NB4 (cell line): ENCODE results near the gene STXBP1.

Experiments used
- DNase-seq: peaks from one replicate; pipeline ENCODE4 v3.0.0; 2010; ENCODE audit warnings: low read depth
- H3K4me3 ChIP-seq: one replicate; pipeline ENCODE4 v1.5.1; 2011; ENCODE audit warnings: mild to moderate bottlenecking, low read depth, low read length, moderate library complexity
- MAX ChIP-seq: IDR thresholded peaks from 2 replicates; pipeline ENCODE4 v1.6.1; 2011; ENCODE audit warnings: low read depth, low read length
- MYC ChIP-seq: IDR thresholded peaks from 2 replicates; pipeline ENCODE4 v1.6.1; 2011; ENCODE audit warnings: low read depth, low read length
- POLR2A ChIP-seq: IDR thresholded peaks from 2 replicates; pipeline ENCODE4 v1.6.1; 2011; ENCODE audit warnings: mild to moderate bottlenecking; ENCODE audit not compliant: insufficient read length; ENCODE audit errors: extremely low read depth
- TF ChIP-seq, protein P1 (sequence below): IDR thresholded peaks from one replicate; pipeline ENCODE4 v1.5.1; 2012; ENCODE audit warnings: low read depth, low read length

The STXBP1 gene

GRCh38 chr9:127589955-127590370 lies 22.1 kb upstream of the STXBP1 start:
- TF ChIP-seq POLR2A (no peak), MAX (no peak)
- TF ChIP-seq, protein P1, sequence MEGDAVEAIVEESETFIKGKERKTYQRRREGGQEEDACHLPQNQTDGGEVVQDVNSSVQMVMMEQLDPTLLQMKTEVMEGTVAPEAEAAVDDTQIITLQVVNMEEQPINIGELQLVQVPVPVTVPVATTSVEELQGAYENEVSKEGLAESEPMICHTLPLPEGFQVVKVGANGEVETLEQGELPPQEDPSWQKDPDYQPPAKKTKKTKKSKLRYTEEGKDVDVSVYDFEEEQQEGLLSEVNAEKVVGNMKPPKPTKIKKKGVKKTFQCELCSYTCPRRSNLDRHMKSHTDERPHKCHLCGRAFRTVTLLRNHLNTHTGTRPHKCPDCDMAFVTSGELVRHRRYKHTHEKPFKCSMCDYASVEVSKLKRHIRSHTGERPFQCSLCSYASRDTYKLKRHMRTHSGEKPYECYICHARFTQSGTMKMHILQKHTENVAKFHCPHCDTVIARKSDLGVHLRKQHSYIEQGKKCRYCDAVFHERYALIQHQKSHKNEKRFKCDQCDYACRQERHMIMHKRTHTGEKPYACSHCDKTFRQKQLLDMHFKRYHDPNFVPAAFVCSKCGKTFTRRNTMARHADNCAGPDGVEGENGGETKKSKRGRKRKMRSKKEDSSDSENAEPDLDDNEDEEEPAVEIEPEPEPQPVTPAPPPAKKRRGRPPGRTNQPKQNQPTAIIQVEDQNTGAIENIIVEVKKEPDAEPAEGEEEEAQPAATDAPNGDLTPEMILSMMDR: peak; percentile 84
- H3K4me3 ChIP-seq: no peak overlapping the region

DNA sequence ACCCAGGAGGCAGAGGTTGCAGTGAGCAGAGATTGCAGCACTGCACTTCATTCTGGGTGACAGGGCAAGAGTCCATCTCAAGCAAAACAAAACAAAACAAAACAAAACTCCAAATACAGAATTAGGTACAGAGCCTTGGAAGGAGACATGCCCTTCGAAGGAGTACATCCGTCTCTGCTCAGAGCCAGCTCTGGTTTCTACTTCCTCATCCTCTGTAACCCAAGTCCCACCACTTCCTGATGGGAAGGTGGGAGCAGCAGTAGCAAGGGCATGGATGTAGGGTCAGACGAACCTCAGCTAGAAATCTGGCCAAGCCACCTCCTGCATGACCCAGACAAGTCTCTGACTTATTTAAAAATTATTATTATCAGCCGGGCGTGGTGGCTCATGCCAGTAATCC lies 16.5 kb upstream of the STXBP1 start:
- H3K4me3 ChIP-seq: no peak overlapping the region
- no peak for TF ChIP-seq MAX
- TF ChIP-seq, protein P1: no peak
- no peak for TF ChIP-seq POLR2A
- TF ChIP-seq MYC: no peak
- DNase-seq: peak; percentile 56

More at GRCh38 chr9:127589955-127590370, 22.1 kb upstream of the STXBP1 start:
- peak; percentile 65 for DNase-seq

GRCh38 chr9:127598839-127599549 lies 13.1 kb upstream of the STXBP1 start:
- DNase-seq: peak; percentile 66
- TF ChIP-seq MAX (no peak), POLR2A (no peak), MYC (no peak)
- TF ChIP-seq, protein P1: no peak
- H3K4me3 ChIP-seq: no peak overlapping the region

DNA sequence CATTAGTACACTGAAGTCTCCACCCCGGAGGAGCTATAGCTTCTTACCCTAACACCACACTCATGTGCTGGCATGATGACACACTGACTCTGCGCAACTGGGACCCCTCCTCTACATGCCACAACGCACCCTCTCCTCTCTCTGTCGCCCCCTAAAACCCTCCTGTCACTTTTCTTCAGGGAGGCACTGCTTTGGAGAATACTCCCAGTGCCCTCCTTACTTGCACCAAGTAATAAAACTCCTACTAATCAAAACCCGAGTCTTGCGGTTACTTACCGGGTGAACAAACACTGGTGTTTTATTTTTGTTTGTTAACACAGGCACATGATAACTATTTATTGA lies 12.6 kb upstream of the STXBP1 start:
- no peak for DNase-seq
- H3K4me3 ChIP-seq: no peak overlapping the region
- TF ChIP-seq, protein P1: peak; percentile 1
- no peak for TF ChIP-seq POLR2A

- TF ChIP-seq MAX (no peak), MYC (no peak), POLR2A (no peak)
- TF ChIP-seq, protein P1: no peak
- no peak for DNase-seq
- H3K4me3 ChIP-seq: no peak overlapping the region
These were observed 8.9 kb upstream of the STXBP1 start for GRCh38 chr9:127603226-127603625.

DNA sequence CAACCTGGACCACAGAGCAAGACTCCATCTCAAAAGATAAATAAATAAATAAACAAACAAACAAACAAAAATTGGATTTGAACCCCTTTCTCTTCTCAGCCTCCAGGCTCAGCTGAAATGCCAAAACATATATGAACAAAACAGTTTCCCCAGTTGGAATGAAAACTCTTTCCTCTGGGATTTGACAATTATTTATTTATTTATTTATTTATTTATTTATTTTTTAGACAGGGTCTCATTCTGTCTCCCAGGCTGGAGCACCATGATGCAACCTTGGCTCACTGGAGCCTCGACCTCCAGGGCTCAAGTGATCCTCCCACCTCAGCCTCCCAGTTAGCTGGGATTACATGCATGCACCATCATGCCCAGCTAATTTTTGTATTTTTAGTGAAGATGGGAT lies 6.0 kb upstream of the STXBP1 start:
- H3K4me3 ChIP-seq: no peak overlapping the region
- no peak for TF ChIP-seq POLR2A
- TF ChIP-seq MAX: no peak
- TF ChIP-seq, protein P1: no peak
- no peak for TF ChIP-seq MYC
- DNase-seq: no peak
